Measurements from ENCODE around the gene SLC35C1.

- no peak for TF ChIP-seq CTCF (IDR thresholded peaks at IDR 0.05)
- no peak for TF ChIP-seq ZFX (IDR thresholded peaks at IDR 0.05; ENCODE audit: borderline replicate concordance)
Observed at GRCh38 chr11:45810431-45811108, 5.6 kb downstream of the SLC35C1 start.

Measured in 22Rv1 (cell line).